Mammary epithelial cell (primary cell): ENCODE data around the gene TUBE1.

Source experiments
- EZH2 ChIP-seq: IDR thresholded peaks from 2 replicates; pipeline ENCODE4 v1.6.1; 2012; ENCODE audit warnings: low read length, inconsistent platforms, borderline replicate concordance
- TF ChIP-seq, protein P1 (sequence below), 2 donors: IDR thresholded peaks in 1 of 2; conservative IDR thresholded peaks in 1 of 2; 2 replicates each; pipeline ENCODE4 v1.5.1; 2011 to 2012; ENCODE audit warnings: inconsistent platforms in 2 of 2, low read length in 2 of 2, mild to moderate bottlenecking in 2 of 2, control low read depth in 1 of 2, low read depth in 1 of 2; ENCODE audit not compliant: insufficient read depth in 1 of 2; ENCODE audit errors: extremely low read depth in 1 of 2

DNA sequence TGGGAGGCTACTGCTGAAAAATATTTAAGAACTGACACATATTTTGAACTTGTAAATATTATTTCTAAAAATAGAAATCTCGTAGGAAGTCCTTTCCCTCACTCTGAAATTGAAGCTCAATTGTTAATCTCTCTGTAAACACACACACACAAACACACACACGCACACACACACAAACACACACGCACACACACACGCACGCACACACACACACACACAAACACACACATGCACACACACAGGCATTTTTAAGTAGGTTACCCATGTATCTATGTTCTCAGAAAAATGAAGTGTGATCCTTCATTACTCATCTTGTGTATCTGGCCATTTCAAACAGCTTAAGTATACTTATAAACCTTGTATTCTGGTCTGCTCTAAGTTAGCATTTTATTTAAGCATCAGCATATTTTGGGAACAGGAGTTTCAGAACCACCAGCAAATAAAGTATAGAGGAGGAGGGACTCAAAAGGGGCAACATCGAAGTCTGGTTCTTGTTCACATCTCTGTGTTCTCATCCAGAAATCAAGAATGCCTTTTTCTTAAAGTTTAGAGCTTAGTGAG, 21.8 kb downstream of the TUBE1 start:
- TF ChIP-seq, protein P1, sequence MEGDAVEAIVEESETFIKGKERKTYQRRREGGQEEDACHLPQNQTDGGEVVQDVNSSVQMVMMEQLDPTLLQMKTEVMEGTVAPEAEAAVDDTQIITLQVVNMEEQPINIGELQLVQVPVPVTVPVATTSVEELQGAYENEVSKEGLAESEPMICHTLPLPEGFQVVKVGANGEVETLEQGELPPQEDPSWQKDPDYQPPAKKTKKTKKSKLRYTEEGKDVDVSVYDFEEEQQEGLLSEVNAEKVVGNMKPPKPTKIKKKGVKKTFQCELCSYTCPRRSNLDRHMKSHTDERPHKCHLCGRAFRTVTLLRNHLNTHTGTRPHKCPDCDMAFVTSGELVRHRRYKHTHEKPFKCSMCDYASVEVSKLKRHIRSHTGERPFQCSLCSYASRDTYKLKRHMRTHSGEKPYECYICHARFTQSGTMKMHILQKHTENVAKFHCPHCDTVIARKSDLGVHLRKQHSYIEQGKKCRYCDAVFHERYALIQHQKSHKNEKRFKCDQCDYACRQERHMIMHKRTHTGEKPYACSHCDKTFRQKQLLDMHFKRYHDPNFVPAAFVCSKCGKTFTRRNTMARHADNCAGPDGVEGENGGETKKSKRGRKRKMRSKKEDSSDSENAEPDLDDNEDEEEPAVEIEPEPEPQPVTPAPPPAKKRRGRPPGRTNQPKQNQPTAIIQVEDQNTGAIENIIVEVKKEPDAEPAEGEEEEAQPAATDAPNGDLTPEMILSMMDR (conservative IDR thresholded peaks at IDR 0.05 in 1 of 2, IDR thresholded peaks at IDR 0.05 in 1 of 2; ENCODE audit: extremely low read depth in 1 of 2, insufficient read depth in 1 of 2, low read depth in 1 of 2, low read length in 2 of 2) = no peak
- no peak for TF ChIP-seq EZH2
